Endothelial cell of umbilical vein (primary cell): ENCODE results near the gene PLEKHA6. TPM values are rescaled to one million over a fixed set of nuclear protein-coding genes. Genes with fewer than 3 reads are reported as not detected.
A peak's percentile ranks its signal among the peaks of the same experiment; 100 is the strongest.

ENCODE experiments used
- BruUV-seq: library from RNA; stranded (reverse); fragments of 400-500 nt; replicated peaks from 2 replicates; lab custom pipeline; 2021; lab: Mats Ljungman, UMichigan
- CTCF ChIA-PET: fragments of 300-600, 350-600 bp; sonication (Branson Sonifier 250); formaldehyde crosslinking; loops from one replicate; lab custom pipeline; 2021; ENCODE audit warnings: antibody characterized with exemption, inconsistent platforms; lab: Charles Lee
- POLR2A ChIA-PET: fragments of 300-600, 350-600 bp; sonication (Branson Sonifier 250); formaldehyde crosslinking; loops from one replicate; lab custom pipeline; 2021; ENCODE audit warnings: antibody characterized with exemption, inconsistent platforms; lab: Charles Lee
- DNase-seq: peaks from one replicate; pipeline ENCODE4 v3.0.0-alpha.2; 2011; ENCODE audit warnings: low read depth, low spot score
- FAIRE-seq: peaks from 2 replicates; lab custom pipeline; 2011; peaks lifted over from hg19 to GRCh38; lab: Jason Lieb, UNC
- H2AFZ ChIP-seq: 2 replicates; pipeline ENCODE4 v1.6.0; 2012; ENCODE audit warnings: low read depth, low read length, control low read depth, inconsistent platforms
- H3K27ac ChIP-seq: 2 replicates; pipeline ENCODE4 v1.5.1; 2011; ENCODE audit warnings: low read depth, mild to moderate bottlenecking, control low read depth, low read length, moderate library complexity; ENCODE audit not compliant: insufficient read depth
- H3K27me3 ChIP-seq, 2 experiments: 2 replicates each; pipeline versions ENCODE4 v1.6.0 to v1.6.1; 2011; ENCODE audit warnings: low read length in 2 of 2, mixed read lengths in 1 of 2; ENCODE audit not compliant: control insufficient read depth in 2 of 2, insufficient read depth in 2 of 2
- H3K36me3 ChIP-seq, 2 experiments: 2 replicates in 1 of 2; 3 replicates in 1 of 2; pipeline ENCODE4 v1.5.1; 2011; ENCODE audit warnings: low read length in 2 of 2, mild to moderate bottlenecking in 1 of 2, moderate library complexity in 1 of 2; ENCODE audit not compliant: control insufficient read depth in 2 of 2, insufficient read depth in 2 of 2; ENCODE audit errors: extremely low read depth in 1 of 2
- H3K4me1 ChIP-seq: 3 replicates; pipeline ENCODE4 v1.5.1; 2011; ENCODE audit warnings: mild to moderate bottlenecking, low read length; ENCODE audit not compliant: control insufficient read depth, insufficient read depth; ENCODE audit errors: extremely low read depth
- H3K4me2 ChIP-seq: 2 replicates; pipeline ENCODE4 v1.6.1; 2011; ENCODE audit warnings: low read length, control low read depth, mixed read lengths; ENCODE audit not compliant: insufficient read depth
- H3K4me3 ChIP-seq, 3 experiments: fragments of 200-600 bp in 1 of 3; sonication (generic), shearing (Covaris generic) in 1 of 3; replicated peaks in 1 of 3; 2 replicates each; pipeline ENCODE4 v1.5.1; 2011 to 2016; ENCODE audit warnings: control low read depth in 3 of 3, low read length in 3 of 3, mild to moderate bottlenecking in 2 of 3, inconsistent platforms in 1 of 3, low read depth in 1 of 3, moderate library complexity in 1 of 3; ENCODE audit not compliant: insufficient read depth in 1 of 3
- H3K79me2 ChIP-seq: 2 replicates; pipeline ENCODE4 v1.6.0; 2012; ENCODE audit warnings: low read length, inconsistent platforms; ENCODE audit not compliant: control insufficient read depth, insufficient read depth
- H3K9ac ChIP-seq: replicated peaks from 2 replicates; pipeline ENCODE3; 2011; ENCODE audit warnings: low read length, control low read depth; ENCODE audit not compliant: insufficient read depth; ENCODE audit errors: extremely low read depth
- H3K9me1 ChIP-seq: replicated peaks from 3 replicates; pipeline ENCODE4 v1.6.0; 2011; ENCODE audit warnings: mild to moderate bottlenecking, low read length; ENCODE audit not compliant: control insufficient read depth, insufficient read depth; ENCODE audit errors: extremely low read depth
- H3K9me3 ChIP-seq: replicated peaks from 2 replicates; pipeline ENCODE4 v1.5.1; 2012; ENCODE audit warnings: low read length, inconsistent platforms; ENCODE audit not compliant: control insufficient read depth, insufficient read depth
- H4K20me1 ChIP-seq: replicated peaks from 2 replicates; pipeline ENCODE3; 2011; ENCODE audit warnings: mild to moderate bottlenecking, low read length; ENCODE audit not compliant: control insufficient read depth, insufficient read depth; ENCODE audit errors: extremely low read depth
- FOS ChIP-seq: IDR thresholded peaks from 2 replicates; pipeline ENCODE4 v1.6.1; 2011; ENCODE audit warnings: mild to moderate bottlenecking, low read length, moderate library complexity, borderline replicate concordance; ENCODE audit not compliant: insufficient read depth
- GATA2 ChIP-seq: IDR thresholded peaks from 2 replicates; pipeline ENCODE4 v1.7.0; 2011; ENCODE audit warnings: low read depth, mild to moderate bottlenecking, moderate library complexity, mixed read lengths, low read length; ENCODE audit not compliant: insufficient read length, insufficient read depth
- POLR2A ChIP-seq: IDR thresholded peaks from 2 replicates; pipeline ENCODE4 v1.6.1; 2012; ENCODE audit warnings: low read depth, mild to moderate bottlenecking, control low read depth, low read length
- POLR2AphosphoS5 ChIP-seq: IDR thresholded peaks from 2 replicates; pipeline ENCODE4 v1.6.1; 2012; ENCODE audit warnings: low read depth, mild to moderate bottlenecking, control low read depth, low read length, moderate library complexity; ENCODE audit not compliant: insufficient read depth
- dilution Hi-C: fragments of 300-500 bp; cut with MboI; formaldehyde crosslinking; loops from one replicate; pipeline ENCODE4 v1.15.0; 2019; ENCODE audit warnings: low sequenced_read_pairs; ENCODE audit not compliant: extremely low pct_ligation_motif_present
- intact Hi-C: fragments of 100-400 bp; cut with micrococcal nuclease; formaldehyde crosslinking; loops from one replicate; pipeline ENCODE4 v1.10.0; 2022
- polyA plus RNA-seq, 4 experiments: library from polyadenylated mRNA; depleted of rRNA in 3 of 4; stranded (reverse) in 3 of 4; unstranded in 1 of 4; fragments of >200 nt; gene quantifications; 2 replicates each; pipeline versions ENCODE4 v1.2.1 to v1.2.3, GENCODE V29; 2011 to 2012; ENCODE audit warnings: missing spikeins in 1 of 4
- total RNA-seq: library from RNA; stranded (reverse); gene quantifications from 2 replicates; pipeline ENCODE4 v1.2.3, GENCODE V29; 2021
- TF ChIP-seq, protein P1 (sequence below): IDR thresholded peaks from 2 replicates; pipeline ENCODE4 v1.6.1; 2011; ENCODE audit not compliant: insufficient read depth, insufficient read length

The PLEKHA6 gene
- total and polyA plus RNA-seq, 2 donors (not counting 3 experiments of a cell fraction or from before 2014, with no cell fraction given), result 2.1 to 15.0 TPM

DNA sequence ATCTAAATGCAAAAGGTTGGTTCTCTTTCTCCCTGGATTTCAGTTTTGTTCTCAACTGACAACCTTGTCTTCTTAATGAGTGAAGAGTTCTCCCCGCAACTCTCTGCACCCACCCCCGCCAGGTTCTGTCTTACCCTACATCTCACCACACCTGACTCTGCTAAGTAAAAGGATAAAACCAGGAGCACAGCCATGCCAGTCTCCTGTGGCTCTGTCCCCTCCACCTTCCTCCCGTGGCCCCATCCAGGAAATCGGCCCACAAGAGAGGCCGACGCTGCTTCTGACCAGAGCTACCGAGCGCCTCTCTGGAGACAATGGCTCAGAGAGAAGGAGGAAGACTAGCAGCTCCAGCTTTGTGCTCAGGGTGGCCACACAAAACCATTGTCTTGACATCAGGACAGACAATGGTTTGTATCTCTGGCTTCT lies 72.2 kb downstream of the PLEKHA6 start:
- no peak overlapping the region for H3K9ac ChIP-seq
- DNase-seq (peak; percentile 23), FAIRE-seq (peak; percentile 18)
- ChIA-PET POLR2A (no interaction called here), CTCF (interaction anchor here (0.7 to 1.2 kb wide), 3 partner anchors 9 to 76 kb away, joined by 3 read pairs; no protein-coding TSS in a partner anchor)
- H3K27ac ChIP-seq, result no peak overlapping the region
- H3K79me2 ChIP-seq, result no peaks in the 10 kb centered on the region
- dilution Hi-C loops, result no loop called here
- no peak overlapping the region for H2AFZ ChIP-seq
- H3K27me3 ChIP-seq, result no peaks in the 10 kb centered on the region
- no peaks in the 10 kb centered on the region for H3K9me3 ChIP-seq
- H3K4me3 ChIP-seq, result no peak overlapping the region
- no peak overlapping the region for H3K4me2 ChIP-seq
- intact Hi-C loops, result no loop called here
- H3K9me1 ChIP-seq, result no peaks in the 10 kb centered on the region
- no peaks in the 10 kb centered on the region for H4K20me1 ChIP-seq
- TF ChIP-seq, protein P1, sequence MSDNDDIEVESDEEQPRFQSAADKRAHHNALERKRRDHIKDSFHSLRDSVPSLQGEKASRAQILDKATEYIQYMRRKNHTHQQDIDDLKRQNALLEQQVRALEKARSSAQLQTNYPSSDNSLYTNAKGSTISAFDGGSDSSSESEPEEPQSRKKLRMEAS, result no peak
- TF ChIP-seq FOS (no peak), POLR2AphosphoS5 (no peak), POLR2A (no peak), GATA2 (no peak)
- no TSS peak for BruUV-seq
- H3K4me1 ChIP-seq, result peaks cover 5% of the 10 kb centered on the region
- H3K36me3 ChIP-seq, result no peaks in the 10 kb centered on the region

DNA sequence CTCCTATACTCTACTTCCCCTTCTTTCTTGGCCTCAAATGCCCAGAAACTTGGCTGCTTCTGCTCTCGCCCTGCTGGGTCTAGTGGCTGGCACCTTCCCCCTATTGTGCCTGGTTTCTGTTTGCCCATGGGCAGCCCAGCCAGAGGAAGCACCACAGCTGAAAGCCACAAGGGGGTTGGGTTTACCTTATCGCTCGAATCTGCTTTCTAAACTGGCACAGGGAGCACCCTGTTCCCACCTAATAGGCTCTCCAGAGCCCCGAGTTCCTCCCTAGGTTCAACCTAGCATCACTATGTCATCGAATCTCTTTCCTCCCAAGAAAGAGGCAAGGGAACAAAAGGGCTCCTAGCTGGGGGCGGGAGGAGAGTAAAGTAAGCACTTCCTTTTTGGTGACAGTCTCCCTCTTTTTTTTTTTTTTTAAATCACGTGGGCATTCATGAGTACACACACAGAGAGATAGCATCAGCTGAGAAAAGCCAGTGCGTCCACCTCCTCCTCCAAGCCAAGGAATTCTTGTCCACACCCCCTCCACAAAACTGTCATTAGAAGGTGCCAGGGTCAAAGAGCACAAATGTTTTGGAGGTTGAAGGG lies 72.8 kb downstream of the PLEKHA6 start:
- intact Hi-C loops, result no loop called here
- Histone ChIP-seq H3K27ac (no peak overlapping the region), H3K9ac (no peak overlapping the region), H3K79me2 (no peaks in the 10 kb centered on the region), H3K27me3 (no peaks in the 10 kb centered on the region), H2AFZ (no peak overlapping the region), H3K36me3 (no peaks in the 10 kb centered on the region), H3K4me2 (no peak overlapping the region), H3K9me3 (no peaks in the 10 kb centered on the region), H3K4me3 (no peak overlapping the region), H3K4me1 (peaks cover 5% of the 10 kb centered on the region), H3K9me1 (no peaks in the 10 kb centered on the region), H4K20me1 (no peaks in the 10 kb centered on the region)
- CTCF ChIA-PET, result interaction anchor here (0.7 kb wide), 1 partner anchor 24 kb away, joined by 3 read pairs; no protein-coding TSS in a partner anchor
- POLR2A ChIA-PET, result no interaction called here
- DNase-seq (no peak), FAIRE-seq (peak; percentile 33)
- dilution Hi-C loops, result no loop called here
- TF ChIP-seq, protein P1, result no peak
- TF ChIP-seq GATA2, result peak; percentile 30
- no TSS peak for BruUV-seq
